CD4-positive, alpha-beta T cell (primary cell): ENCODE measurements around the gene TBC1D22A. TPM values are rescaled to one million over a fixed set of nuclear protein-coding genes. Genes with fewer than 3 reads are reported as not detected.

ENCODE experiments used
- ATAC-seq: fragments of 200-7000 bp; cut with Tn5 transposase; one replicate; pipeline ENCODE4 v1.10.0; 2022; ENCODE audit warnings: mild to moderate bottlenecking; ENCODE audit not compliant: poor library complexity
- CTCF ChIA-PET: fragments of 350-600 bp; sonication (Branson Sonifier 250); formaldehyde crosslinking; loops from one replicate; lab custom pipeline; 2021; ENCODE audit warnings: antibody characterized with exemption, inconsistent platforms; lab: Charles Lee
- POLR2A ChIA-PET: fragments of 350-600 bp; sonication (Branson Sonifier 250); formaldehyde crosslinking; loops from one replicate; lab custom pipeline; 2021; ENCODE audit warnings: antibody characterized with exemption, inconsistent platforms; lab: Charles Lee
- DNase-seq, 14 experiments: peaks; one replicate each; pipeline ENCODE4 v3.0.0-alpha.2; 2013 to 2020; ENCODE audit warnings: mixed read lengths in 2 of 14
- H3K27ac ChIP-seq, 2 donors: one replicate each; pipeline versions ENCODE4 v1.5.1 to v1.7.0; 2013; ENCODE audit warnings: low read length in 2 of 2, low read depth in 1 of 2, mild to moderate bottlenecking in 1 of 2
- H3K27me3 ChIP-seq, 2 experiments: 1 replicate in 1 of 2; 2 replicates in 1 of 2; pipeline versions ENCODE4 v1.6.1 to v1.7.0; 2013; ENCODE audit warnings: low read length in 2 of 2, control low read depth in 1 of 2, mild to moderate bottlenecking in 1 of 2, moderate library complexity in 1 of 2; ENCODE audit not compliant: insufficient read depth in 2 of 2, control insufficient read depth in 1 of 2
- H3K36me3 ChIP-seq: one replicate; pipeline ENCODE4 v1.6.1; 2013; ENCODE audit warnings: low read length, control low read depth; ENCODE audit not compliant: insufficient read depth
- H3K4me1 ChIP-seq: one replicate; pipeline ENCODE4 v1.6.1; 2013; ENCODE audit warnings: low read length, control low read depth; ENCODE audit not compliant: insufficient read depth
- H3K4me3 ChIP-seq: one replicate; pipeline ENCODE4 v1.5.1; 2013; ENCODE audit warnings: mild to moderate bottlenecking, low read length, moderate library complexity
- H3K9me3 ChIP-seq, 2 experiments: 1 replicate in 1 of 2; 2 replicates in 1 of 2; pipeline versions ENCODE4 v1.6.1 to v1.7.0; 2013; ENCODE audit warnings: low read length in 2 of 2, mild to moderate bottlenecking in 2 of 2, control low read depth in 1 of 2, moderate library complexity in 1 of 2; ENCODE audit not compliant: control insufficient read depth in 1 of 2, insufficient read depth in 1 of 2
- H3K27ac Mint-ChIP-seq: one replicate; pipeline ENCODE4 v1.8.0; 2020; ENCODE audit warnings: mixed read lengths
- H3K27me3 Mint-ChIP-seq: one replicate; pipeline ENCODE4 v1.8.0; 2021; ENCODE audit warnings: mixed read lengths
- H3K36me3 Mint-ChIP-seq: one replicate; pipeline ENCODE4 v1.8.0; 2021; ENCODE audit warnings: low read depth, mixed read lengths
- H3K4me1 Mint-ChIP-seq: one replicate; pipeline ENCODE4 v1.8.0; 2021; ENCODE audit warnings: low read depth, mixed read lengths
- H3K4me3 Mint-ChIP-seq: one replicate; pipeline ENCODE4 v1.8.0; 2020; ENCODE audit warnings: mild to moderate bottlenecking, mixed read lengths
- H3K9me3 Mint-ChIP-seq: one replicate; pipeline ENCODE4 v1.8.0; 2020; ENCODE audit warnings: mixed read lengths
- intact Hi-C, 2 experiments: fragments of 100-400 bp; cut with DNase I in 1 of 2; cut with micrococcal nuclease in 1 of 2; formaldehyde crosslinking; loops; one replicate each; pipeline versions ENCODE4 v1.15.1 to v1.9.0; 2023 to 2025; cut with DNase I, micrococcal nuclease
- total RNA-seq, 174 experiments: library from RNA in 2 of 174; stranded (reverse) in 2 of 174; gene quantifications; one replicate each; pipeline ENCODE4 v1.2.3 and lab custom pipeline; 2021 to 2026
- TF ChIP-seq, protein P1 (sequence below): fragments of 200-600 bp; IDR thresholded peaks from one replicate; pipeline ENCODE4 v1.8.0; 2022; ENCODE audit warnings: antibody characterized with exemption, mild to moderate bottlenecking

Gene TBC1D22A
- total RNA-seq, 2 experiments from 2014 or later = 27.1 to 31.7 TPM

DNA sequence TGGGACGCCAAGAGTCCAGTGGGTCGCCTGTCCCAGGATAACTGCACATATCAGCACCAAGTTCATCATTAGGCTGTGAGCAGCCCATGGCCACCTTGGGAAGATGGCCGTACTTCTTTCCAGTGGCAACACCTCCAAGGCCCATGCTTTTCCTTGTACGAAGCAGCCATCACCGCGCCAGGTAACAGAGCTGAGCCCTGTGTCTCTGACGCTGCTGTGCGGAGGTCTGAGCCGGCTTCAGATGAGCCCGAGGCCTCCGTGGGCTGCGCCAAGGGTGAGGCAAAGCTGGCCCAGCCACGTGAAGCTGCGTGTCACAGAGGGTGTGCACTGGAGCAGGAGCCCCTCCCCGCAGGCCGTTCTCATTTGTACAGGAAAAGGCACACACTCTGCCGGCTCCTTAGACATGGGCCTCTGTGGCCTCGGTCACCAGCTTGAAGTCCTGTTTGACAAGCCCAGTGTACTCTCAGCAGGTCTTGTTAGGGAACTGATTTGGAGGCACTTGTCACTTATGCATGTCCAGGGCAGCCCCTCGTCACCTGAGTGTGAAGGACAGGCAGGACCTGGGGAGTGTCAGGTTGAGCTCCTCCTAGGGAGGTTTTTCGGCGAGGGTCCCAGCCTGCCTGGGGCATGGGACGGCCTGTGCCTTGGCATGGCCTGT, 401.5 kb downstream of the TBC1D22A start:
- Mint-ChIP-seq H3K4me1 (no peaks in the 10 kb centered on the region), H3K4me3 (no peak overlapping the region), H3K27me3 (no peaks in the 10 kb centered on the region), H3K9me3 (no peaks in the 10 kb centered on the region), H3K27ac (no peak overlapping the region), H3K36me3 (peaks cover 38% of the 10 kb centered on the region)
- no peaks in the 10 kb centered on the region for H3K9me3 ChIP-seq
- ChIA-PET CTCF (no interaction called here), POLR2A (no interaction called here)
- no peak for ATAC-seq
- H3K27ac ChIP-seq = no peak overlapping the region
- no peaks in the 10 kb centered on the region for H3K27me3 ChIP-seq
- peaks cover 18% of the 10 kb centered on the region for H3K36me3 ChIP-seq
- peak in 1 of 14 experiments; percentile 22 for DNase-seq
- H3K4me3 ChIP-seq = no peak overlapping the region
- no peaks in the 10 kb centered on the region for H3K4me1 ChIP-seq
- intact Hi-C loops = no loop called here
- TF ChIP-seq, protein P1, sequence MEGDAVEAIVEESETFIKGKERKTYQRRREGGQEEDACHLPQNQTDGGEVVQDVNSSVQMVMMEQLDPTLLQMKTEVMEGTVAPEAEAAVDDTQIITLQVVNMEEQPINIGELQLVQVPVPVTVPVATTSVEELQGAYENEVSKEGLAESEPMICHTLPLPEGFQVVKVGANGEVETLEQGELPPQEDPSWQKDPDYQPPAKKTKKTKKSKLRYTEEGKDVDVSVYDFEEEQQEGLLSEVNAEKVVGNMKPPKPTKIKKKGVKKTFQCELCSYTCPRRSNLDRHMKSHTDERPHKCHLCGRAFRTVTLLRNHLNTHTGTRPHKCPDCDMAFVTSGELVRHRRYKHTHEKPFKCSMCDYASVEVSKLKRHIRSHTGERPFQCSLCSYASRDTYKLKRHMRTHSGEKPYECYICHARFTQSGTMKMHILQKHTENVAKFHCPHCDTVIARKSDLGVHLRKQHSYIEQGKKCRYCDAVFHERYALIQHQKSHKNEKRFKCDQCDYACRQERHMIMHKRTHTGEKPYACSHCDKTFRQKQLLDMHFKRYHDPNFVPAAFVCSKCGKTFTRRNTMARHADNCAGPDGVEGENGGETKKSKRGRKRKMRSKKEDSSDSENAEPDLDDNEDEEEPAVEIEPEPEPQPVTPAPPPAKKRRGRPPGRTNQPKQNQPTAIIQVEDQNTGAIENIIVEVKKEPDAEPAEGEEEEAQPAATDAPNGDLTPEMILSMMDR = no peak

DNA sequence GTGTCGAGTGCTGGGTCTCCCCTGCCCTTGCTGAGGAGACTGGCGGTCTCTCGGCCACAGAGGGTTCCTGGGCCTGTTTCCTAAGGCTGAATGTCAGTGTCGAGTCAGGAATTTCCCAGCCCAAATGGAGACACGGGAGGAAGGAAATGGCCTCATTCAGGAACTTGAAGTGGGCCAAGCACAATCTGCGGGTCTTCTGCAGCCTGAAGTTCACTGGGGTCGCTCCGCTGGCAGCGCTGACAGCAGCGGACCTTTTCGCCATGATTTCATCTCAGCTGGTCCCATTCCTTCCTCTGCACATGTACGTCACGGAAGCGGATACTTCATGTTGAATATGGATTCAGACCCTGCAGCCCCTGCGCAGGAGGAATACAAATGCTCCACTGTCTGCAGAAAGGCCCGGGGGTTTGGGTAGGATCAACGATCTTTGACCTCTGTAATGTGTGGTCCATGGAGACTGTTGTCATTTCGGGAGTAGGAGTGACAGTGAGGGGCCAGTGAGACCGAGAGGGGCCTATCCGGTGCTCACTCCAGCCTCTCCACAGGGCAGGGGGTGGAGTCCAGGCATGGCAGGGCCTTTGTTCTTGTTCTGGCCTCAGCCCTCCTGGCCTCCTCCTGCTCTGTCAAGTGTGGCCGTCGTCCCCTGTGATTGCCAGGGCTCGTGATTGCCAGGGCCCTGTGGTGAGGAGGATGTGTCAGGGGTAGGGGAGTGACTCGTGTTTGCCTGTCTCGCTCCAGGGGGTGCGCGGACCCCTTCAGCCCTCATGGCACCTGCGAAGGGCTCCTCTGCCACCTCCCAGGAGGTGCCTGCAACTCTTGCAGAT, 402.3 kb downstream of the TBC1D22A start:
- TF ChIP-seq, protein P1 = no peak
- no peaks in the 10 kb centered on the region for H3K4me1 Mint-ChIP-seq
- Histone ChIP-seq H3K9me3 (no peaks in the 10 kb centered on the region), H3K27ac (no peak overlapping the region), H3K27me3 (no peaks in the 10 kb centered on the region), H3K4me1 (no peaks in the 10 kb centered on the region), H3K4me3 (no peak overlapping the region), H3K36me3 (peaks cover 18% of the 10 kb centered on the region)
- intact Hi-C loops = no loop called here
- ChIA-PET POLR2A (no interaction called here), CTCF (no interaction called here)
- peak in 1 of 14 experiments; percentile 29 for DNase-seq
- peaks cover 45% of the 10 kb centered on the region for H3K36me3 Mint-ChIP-seq
- no peaks in the 10 kb centered on the region for H3K9me3 Mint-ChIP-seq
- H3K27me3 Mint-ChIP-seq = no peaks in the 10 kb centered on the region
- H3K27ac Mint-ChIP-seq = no peak overlapping the region
- no peak overlapping the region for H3K4me3 Mint-ChIP-seq
- ATAC-seq = no peak

DNA sequence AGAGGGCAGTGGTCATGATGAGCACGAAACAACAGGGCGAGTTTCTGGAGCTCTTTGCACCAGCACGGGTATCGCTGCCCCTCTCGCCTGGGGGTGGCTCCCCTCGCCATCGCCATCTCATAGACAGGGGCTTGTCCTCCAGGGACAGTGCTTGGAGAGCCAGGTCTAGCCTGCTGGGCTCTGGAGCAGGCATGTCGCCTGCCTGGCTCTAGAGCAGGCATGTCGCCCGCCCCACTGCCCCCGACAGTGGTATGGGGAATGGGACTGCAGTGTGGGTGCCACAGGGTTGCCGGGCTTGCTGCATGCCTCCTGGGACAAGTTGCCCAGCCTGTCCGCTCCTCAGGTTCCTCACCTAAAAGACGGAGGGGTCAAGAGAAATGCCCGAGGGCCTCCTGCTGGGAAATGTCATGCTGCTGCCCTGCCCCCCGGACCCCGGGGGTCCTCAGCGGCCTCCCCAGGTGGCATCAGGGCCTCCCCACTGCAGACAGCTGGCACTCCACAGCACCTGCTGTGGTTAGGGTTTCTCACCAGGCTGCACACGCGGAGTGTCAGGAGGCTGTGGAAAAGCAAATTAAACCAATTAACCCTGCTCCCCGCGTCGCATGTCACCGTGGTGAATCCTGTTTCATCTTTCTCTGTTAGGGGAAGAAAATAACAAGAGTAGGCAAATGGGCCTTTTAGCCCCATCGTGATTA, 403.0 kb downstream of the TBC1D22A start:
- DNase-seq = no peak

More for the DNA sequence above, 403.0 kb downstream of the TBC1D22A start:
- Mint-ChIP-seq H3K27ac (no peak overlapping the region), H3K27me3 (no peaks in the 10 kb centered on the region), H3K9me3 (no peaks in the 10 kb centered on the region), H3K4me3 (no peak overlapping the region), H3K4me1 (no peaks in the 10 kb centered on the region), H3K36me3 (peaks cover 53% of the 10 kb centered on the region)
- H3K9me3 ChIP-seq = no peaks in the 10 kb centered on the region
- TF ChIP-seq, protein P1 = no peak
- H3K4me1 ChIP-seq = no peaks in the 10 kb centered on the region
- H3K4me3 ChIP-seq = no peak overlapping the region
- ChIA-PET CTCF (no interaction called here), POLR2A (no interaction called here)
- ATAC-seq = no peak
- H3K36me3 ChIP-seq = peaks cover 22% of the 10 kb centered on the region
- no peaks in the 10 kb centered on the region for H3K27me3 ChIP-seq
- intact Hi-C loops = no loop called here
- H3K27ac ChIP-seq = no peak overlapping the region
